ENCODE data around the gene LRRN2. TPM values are rescaled to one million over a fixed set of nuclear protein-coding genes. Genes with fewer than 3 reads are reported as not detected.

LRRN2 gene
- total and polyA plus RNA-seq, 2 experiments from 2014 or later = 0.74 to 2.6 TPM

GRCh38 chr1:204577794-204578478 is 107.6 kb downstream of the LRRN2 start (continued):
- TF ChIP-seq, protein P1, sequence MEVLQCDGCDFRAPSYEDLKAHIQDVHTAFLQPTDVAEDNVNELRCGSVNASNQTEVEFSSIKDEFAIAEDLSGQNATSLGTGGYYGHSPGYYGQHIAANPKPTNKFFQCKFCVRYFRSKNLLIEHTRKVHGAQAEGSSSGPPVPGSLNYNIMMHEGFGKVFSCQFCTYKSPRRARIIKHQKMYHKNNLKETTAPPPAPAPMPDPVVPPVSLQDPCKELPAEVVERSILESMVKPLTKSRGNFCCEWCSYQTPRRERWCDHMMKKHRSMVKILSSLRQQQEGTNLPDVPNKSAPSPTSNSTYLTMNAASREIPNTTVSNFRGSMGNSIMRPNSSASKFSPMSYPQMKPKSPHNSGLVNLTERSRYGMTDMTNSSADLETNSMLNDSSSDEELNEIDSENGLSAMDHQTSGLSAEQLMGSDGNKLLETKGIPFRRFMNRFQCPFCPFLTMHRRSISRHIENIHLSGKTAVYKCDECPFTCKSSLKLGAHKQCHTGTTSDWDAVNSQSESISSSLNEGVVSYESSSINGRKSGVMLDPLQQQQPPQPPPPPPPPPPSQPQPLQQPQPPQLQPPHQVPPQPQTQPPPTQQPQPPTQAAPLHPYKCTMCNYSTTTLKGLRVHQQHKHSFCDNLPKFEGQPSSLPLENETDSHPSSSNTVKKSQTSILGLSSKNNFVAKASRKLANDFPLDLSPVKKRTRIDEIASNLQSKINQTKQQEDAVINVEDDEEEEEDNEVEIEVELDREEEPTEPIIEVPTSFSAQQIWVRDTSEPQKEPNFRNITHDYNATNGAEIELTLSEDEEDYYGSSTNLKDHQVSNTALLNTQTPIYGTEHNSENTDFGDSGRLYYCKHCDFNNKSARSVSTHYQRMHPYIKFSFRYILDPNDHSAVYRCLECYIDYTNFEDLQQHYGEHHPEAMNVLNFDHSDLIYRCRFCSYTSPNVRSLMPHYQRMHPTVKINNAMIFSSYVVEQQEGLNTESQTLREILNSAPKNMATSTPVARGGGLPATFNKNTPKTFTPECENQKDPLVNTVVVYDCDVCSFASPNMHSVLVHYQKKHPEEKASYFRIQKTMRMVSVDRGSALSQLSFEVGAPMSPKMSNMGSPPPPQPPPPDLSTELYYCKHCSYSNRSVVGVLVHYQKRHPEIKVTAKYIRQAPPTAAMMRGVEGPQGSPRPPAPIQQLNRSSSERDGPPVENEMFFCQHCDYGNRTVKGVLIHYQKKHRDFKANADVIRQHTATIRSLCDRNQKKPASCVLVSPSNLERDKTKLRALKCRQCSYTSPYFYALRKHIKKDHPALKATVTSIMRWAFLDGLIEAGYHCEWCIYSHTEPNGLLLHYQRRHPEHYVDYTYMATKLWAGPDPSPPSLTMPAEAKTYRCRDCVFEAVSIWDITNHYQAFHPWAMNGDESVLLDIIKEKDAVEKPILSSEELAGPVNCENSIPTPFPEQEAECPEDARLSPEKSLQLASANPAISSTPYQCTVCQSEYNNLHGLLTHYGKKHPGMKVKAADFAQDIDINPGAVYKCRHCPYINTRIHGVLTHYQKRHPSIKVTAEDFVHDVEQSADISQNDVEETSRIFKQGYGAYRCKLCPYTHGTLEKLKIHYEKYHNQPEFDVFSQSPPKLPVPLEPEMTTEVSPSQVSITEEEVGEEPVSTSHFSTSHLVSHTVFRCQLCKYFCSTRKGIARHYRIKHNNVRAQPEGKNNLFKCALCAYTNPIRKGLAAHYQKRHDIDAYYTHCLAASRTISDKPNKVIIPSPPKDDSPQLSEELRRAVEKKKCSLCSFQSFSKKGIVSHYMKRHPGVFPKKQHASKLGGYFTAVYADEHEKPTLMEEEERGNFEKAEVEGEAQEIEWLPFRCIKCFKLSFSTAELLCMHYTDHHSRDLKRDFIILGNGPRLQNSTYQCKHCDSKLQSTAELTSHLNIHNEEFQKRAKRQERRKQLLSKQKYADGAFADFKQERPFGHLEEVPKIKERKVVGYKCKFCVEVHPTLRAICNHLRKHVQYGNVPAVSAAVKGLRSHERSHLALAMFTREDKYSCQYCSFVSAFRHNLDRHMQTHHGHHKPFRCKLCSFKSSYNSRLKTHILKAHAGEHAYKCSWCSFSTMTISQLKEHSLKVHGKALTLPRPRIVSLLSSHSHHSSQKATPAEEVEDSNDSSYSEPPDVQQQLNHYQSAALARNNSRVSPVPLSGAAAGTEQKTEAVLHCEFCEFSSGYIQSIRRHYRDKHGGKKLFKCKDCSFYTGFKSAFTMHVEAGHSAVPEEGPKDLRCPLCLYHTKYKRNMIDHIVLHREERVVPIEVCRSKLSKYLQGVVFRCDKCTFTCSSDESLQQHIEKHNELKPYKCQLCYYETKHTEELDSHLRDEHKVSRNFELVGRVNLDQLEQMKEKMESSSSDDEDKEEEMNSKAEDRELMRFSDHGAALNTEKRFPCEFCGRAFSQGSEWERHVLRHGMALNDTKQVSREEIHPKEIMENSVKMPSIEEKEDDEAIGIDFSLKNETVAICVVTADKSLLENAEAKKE (CRISPR knock-in tag; IDR thresholded peaks at IDR 0.05) = no peak
- no peak for TF ChIP-seq ZNF331 (CRISPR knock-in tag; IDR thresholded peaks at IDR 0.05; ENCODE audit: low read depth)

GRCh38 chr1:204576422-204576821 is 109.1 kb downstream of the LRRN2 start:
- Histone ChIP-seq H3K4me3 (peak overlapping the region; percentile 2; the same call in 1 of the 2 replicates), H3K79me2 (replicated peaks; ENCODE audit: insufficient read depth) (no peaks in the 10 kb centered on the region), H3K4me1 (ENCODE audit: insufficient read depth) (peaks cover 86% of the 10 kb centered on the region), H2AFZ (no peak overlapping the region), H3K36me3 (ENCODE audit: insufficient read depth) (no peaks in the 10 kb centered on the region), H3K27me3 (ENCODE audit: insufficient read depth) (0 out of 2 replicates have a peak, but pooled peaks cover 5% of the 10 kb centered on the region), H3F3A (replicated peaks; ENCODE audit: low read depth) (peaks cover 11% of the 10 kb centered on the region; the same call in 1 of the 2 replicates), H3K9me2 (ENCODE audit: insufficient read depth) (peaks cover 3% of the 10 kb centered on the region; the same call in 1 of the 2 replicates), H4K20me1 (replicated peaks; ENCODE audit: insufficient read depth) (no peaks in the 10 kb centered on the region), H3K27ac (ENCODE audit: low read depth) (no peak overlapping the region), H3K4me2 (peak overlapping the region; percentile 70)
- Mint-ChIP-seq H3K4me1 (peaks cover 77% of the 10 kb centered on the region), H3K27ac (0 out of 2 replicates have a peak overlapping the region, but pooled peaks have one; percentile 6), H3K9me3 (peaks cover 2% of the 10 kb centered on the region; the same call in 1 of the 3 replicates), H3K4me3 (peak overlapping the region; percentile 0; the same call in 1 of the 3 replicates), H3K27me3 (ENCODE audit: insufficient read depth, low read depth, poor library complexity) (peaks cover 23% of the 10 kb centered on the region), H3K36me3 (ENCODE audit: low read depth) (no peaks in the 10 kb centered on the region)
- DNase-seq (ENCODE audit: low spot score) (peak; percentile 63), ATAC-seq (peak; percentile 83)
- TF ChIP-seq EZH2phosphoT487 (IDR thresholded peaks at IDR 0.05; ENCODE audit: unreplicated experiment) = no peak
- TF ChIP-seq, protein P1 (CRISPR knock-in tag; IDR thresholded peaks at IDR 0.05) = peak; percentile 76

Measured in GM23338 (cell line).